GM12878 (cell line): Measurements from ENCODE around the gene CIB4. TPM values are rescaled to one million over a fixed set of nuclear protein-coding genes. Genes with fewer than 3 reads are reported as not detected.

Experiments
- ATAC-seq: fragments of 200-7000 bp; cut with Tn5 transposase; 3 replicates; pipeline ENCODE4 v1.9.1; 2020; ENCODE audit warnings: mild to moderate bottlenecking, moderate library complexity
- BruUV-seq: library from RNA; stranded (reverse); fragments of 400-500 nt; replicated peaks from 2 replicates; lab custom pipeline; 2021; lab: Mats Ljungman, UMichigan
- CTCF ChIA-PET: fragments of 300-600 bp; sonication (Branson Sonifier 250); formaldehyde crosslinking; extraction: SDS; loops from one replicate; lab custom pipeline; 2021; ENCODE audit warnings: inconsistent platforms; lab: Yijun Ruan, JAX
- POLR2A ChIA-PET: fragments of 350-600 bp; formaldehyde crosslinking; extraction: SDS; loops from one replicate; lab custom pipeline; 2021; ENCODE audit warnings: inconsistent platforms; lab: Charles Lee
- RAD21 ChIA-PET: fragments of 300-600 bp; sonication (Branson Sonifier 250); formaldehyde crosslinking; loops from one replicate; lab custom pipeline; 2023; ENCODE audit warnings: antibody characterized with exemption; ENCODE audit not compliant: unreplicated experiment; lab: Charles Lee
- SMC1A ChIA-PET: fragments of 300-600 bp; sonication (Branson Sonifier 250); formaldehyde crosslinking; loops from one replicate; lab custom pipeline; 2023; ENCODE audit not compliant: unreplicated experiment, uncharacterized antibody; lab: Charles Lee
- DNase-seq: peaks from one replicate; pipeline ENCODE4 v3.0.0-alpha.2; 2011; ENCODE audit warnings: low read depth, low spot score
- FAIRE-seq: peaks from 3 replicates; lab custom pipeline; 2011; peaks lifted over from hg19 to GRCh38; lab: Jason Lieb, UNC
- H2AFZ ChIP-seq: 2 replicates; pipeline ENCODE4 v1.6.0; 2011; ENCODE audit warnings: low read depth, low read length, control low read depth; ENCODE audit not compliant: control insufficient read depth
- H3K27ac ChIP-seq: 2 replicates; pipeline ENCODE4 v1.5.1; 2011; ENCODE audit warnings: control low read depth; ENCODE audit not compliant: control insufficient read depth, insufficient read depth
- H3K27me3 ChIP-seq, 2 experiments: replicated peaks in 1 of 2; 2 replicates each; pipeline versions ENCODE4 v1.6.0 to v1.6.1; 2011; ENCODE audit warnings: low read length in 1 of 2; ENCODE audit not compliant: control insufficient read depth in 2 of 2, insufficient read depth in 2 of 2
- H3K36me3 ChIP-seq, 2 experiments: 2 replicates each; pipeline ENCODE4 v1.5.1; 2011; ENCODE audit warnings: low read length in 1 of 2; ENCODE audit not compliant: control insufficient read depth in 2 of 2, insufficient read depth in 2 of 2
- H3K4me1 ChIP-seq: 2 replicates; pipeline ENCODE4 v1.6.1; 2011; ENCODE audit warnings: mild to moderate bottlenecking, low read length, moderate library complexity, mixed read lengths; ENCODE audit not compliant: control insufficient read depth, insufficient read depth
- H3K4me2 ChIP-seq: 2 replicates; pipeline ENCODE4 v1.6.0; 2011; ENCODE audit warnings: control low read depth; ENCODE audit not compliant: control insufficient read depth, insufficient read depth
- H3K4me3 ChIP-seq: fragments of 200-600 bp; sonication (generic); 2 replicates; pipeline ENCODE4 v1.5.1; 2016
- H3K79me2 ChIP-seq: 2 replicates; pipeline ENCODE4 v1.6.0; 2011; ENCODE audit warnings: low read length; ENCODE audit not compliant: control insufficient read depth, insufficient read depth
- H3K9ac ChIP-seq: 2 replicates; pipeline ENCODE4 v1.8.0; 2011; ENCODE audit warnings: low read length, control low read depth, mixed read lengths; ENCODE audit not compliant: control insufficient read depth, insufficient read depth
- H3K9me3 ChIP-seq: replicated peaks from 3 replicates; pipeline ENCODE4 v1.5.1; 2011; ENCODE audit warnings: mild to moderate bottlenecking, low read length; ENCODE audit not compliant: control insufficient read depth, insufficient read depth
- H4K20me1 ChIP-seq: 2 replicates; pipeline ENCODE4 v1.6.0; 2011; ENCODE audit not compliant: control insufficient read depth, insufficient read depth
- ATF3 ChIP-seq: IDR thresholded peaks from 2 replicates; pipeline ENCODE4 v1.6.1; 2011; ENCODE audit warnings: low read depth, mild to moderate bottlenecking, low read length, moderate library complexity, borderline replicate concordance; ENCODE audit errors: extremely low read depth
- BCL11A ChIP-seq: IDR thresholded peaks from 2 replicates; pipeline ENCODE4 v1.6.1; 2011; ENCODE audit warnings: low read depth, low read length
- BHLHE40 ChIP-seq, 2 experiments: fragments of 450-650 bp in 1 of 2; IDR thresholded peaks; 2 replicates each; pipeline ENCODE4 v1.6.1; 2011 to 2017; ENCODE audit warnings: low read depth in 2 of 2, borderline replicate concordance in 1 of 2, improper control_type of control experiment in 1 of 2, low read length in 1 of 2, mild to moderate bottlenecking in 1 of 2
- CHD2 ChIP-seq: IDR thresholded peaks from 2 replicates; pipeline ENCODE4 v1.6.1; 2011; ENCODE audit warnings: low read depth, low read length, improper control_type of control experiment, borderline replicate concordance
- FOXK2 ChIP-seq: fragments of 450-650 bp; IDR thresholded peaks from 2 replicates; pipeline ENCODE4 v1.6.1; 2017; ENCODE audit warnings: mild to moderate bottlenecking, moderate library complexity
- HSF1 ChIP-seq: fragments of 150-350 bp; IDR thresholded peaks from 2 replicates; pipeline ENCODE4 v1.6.1; 2014; ENCODE audit warnings: mild to moderate bottlenecking, low read depth, low read length
- JUNB ChIP-seq: IDR thresholded peaks from 2 replicates; pipeline ENCODE4 v1.6.1; 2016; ENCODE audit warnings: antibody characterized with exemption, mild to moderate bottlenecking
- JUND ChIP-seq: IDR thresholded peaks from 2 replicates; pipeline ENCODE4 v1.6.1; 2012; ENCODE audit warnings: low read depth, mild to moderate bottlenecking, low read length, improper control_type of control experiment, moderate library complexity
- RB1 ChIP-seq: fragments of 450-650 bp; formaldehyde crosslinking; IDR thresholded peaks from 2 replicates; pipeline ENCODE4 v1.6.1; 2017; ENCODE audit warnings: mild to moderate bottlenecking, borderline replicate concordance
- SIX5 ChIP-seq: IDR thresholded peaks from 2 replicates; pipeline ENCODE4 v1.6.1; 2011; ENCODE audit warnings: mild to moderate bottlenecking, low read depth, low read length, moderate library complexity; ENCODE audit not compliant: severe bottlenecking
- SP1 ChIP-seq: IDR thresholded peaks from one replicate; pipeline ENCODE4 v1.6.1; 2011; ENCODE audit warnings: low read depth, low read length
- YY1 ChIP-seq: IDR thresholded peaks from 2 replicates; pipeline ENCODE4 v1.6.1; 2011; ENCODE audit warnings: low read depth, mild to moderate bottlenecking, low read length
- ZNF207 ChIP-seq: fragments of 450-650 bp; IDR thresholded peaks from 2 replicates; pipeline ENCODE4 v1.6.1; 2014; ENCODE audit warnings: antibody characterized with exemption, mild to moderate bottlenecking, borderline replicate concordance
- ZNF592 ChIP-seq: fragments of 450-650 bp; IDR thresholded peaks from 2 replicates; pipeline ENCODE4 v1.6.1; 2017; ENCODE audit warnings: mild to moderate bottlenecking, moderate library complexity
- ZNF622 ChIP-seq: fragments of 450-650 bp; IDR thresholded peaks from 2 replicates; pipeline ENCODE4 v1.6.1; 2017; ENCODE audit warnings: mild to moderate bottlenecking, inconsistent platforms
- WGBS: methylation state at CpG from one replicate; pipeline ENCODE4 v1.1.6; 2016; ENCODE audit warnings: low lambda C conversion rate; ENCODE audit not compliant: insufficient replicate concordance, insufficient coverage; ENCODE audit errors: missing lambda C conversion rate; 5-methylcytosine and 5-hydroxymethylcytosine counted together
- in situ Hi-C: fragments of 300-500 bp; cut with MboI; formaldehyde crosslinking; loops from 9 replicates; pipeline ENCODE4 v1.14.3; 2018; ENCODE audit warnings: mixed read lengths
- intact Hi-C: fragments of 100-400 bp; cut with micrococcal nuclease; formaldehyde crosslinking; loops from one replicate; pipeline ENCODE4 v1.14.2; 2022; ENCODE audit not compliant: unreplicated experiment
- polyA plus RNA-seq, 11 experiments: library from polyadenylated mRNA; depleted of rRNA in 4 of 11; unstranded in 6 of 11; stranded (reverse) in 5 of 11; fragments of >200 nt; fragmentation: Nextera tagmentation in 4 of 11; fragmentation: Illumina TruSeq in 1 of 11; extraction: Ambion mirVana in 4 of 11; extraction: Trizol in 1 of 11; gene quantifications; 1 replicate in 1 of 11; 2 replicates in 10 of 11; pipeline versions ENCODE4 v1.2.1 to v1.2.3, GENCODE V29; 2011 to 2016; ENCODE audit warnings: inconsistent platforms in 2 of 11, missing spikeins in 2 of 11, low read depth in 1 of 11
- total RNA-seq, 4 experiments: library from RNA; depleted of rRNA in 3 of 4; stranded (reverse); fragments of >200 nt in 3 of 4; fragmentation: Illumina TruSeq in 1 of 4; extraction: Trizol in 1 of 4; gene quantifications; 2 replicates each; pipeline versions ENCODE4 v1.2.1 to v1.2.3, GENCODE V29; 2013 to 2021

CIB4 gene
- total and polyA plus RNA-seq, 10 of the 15 experiments (the other 5 are each of a cell fraction or from before 2014, with no cell fraction given): not detected

GRCh38 chr2:26560892-26561291, 80.3 kb downstream of the CIB4 start:
- Histone ChIP-seq H3K4me3 (no peak overlapping the region), H3K4me1 (no peaks in the 10 kb centered on the region), H3K27me3 (peaks cover 9 to 18% of the 10 kb centered on the region in 2 experiments), H2AFZ (no peak overlapping the region), H3K4me2 (no peak overlapping the region), H3K9me3 (no peaks in the 10 kb centered on the region), H3K36me3 (no peaks in the 10 kb centered on the region), H3K79me2 (no peaks in the 10 kb centered on the region), H3K9ac (no peak overlapping the region), H4K20me1 (no peaks in the 10 kb centered on the region), H3K27ac (no peak overlapping the region)
- in situ Hi-C loops (no loop called here), intact Hi-C loops (no loop called here)
- ChIA-PET RAD21 (no interaction called here), POLR2A (no interaction called here), SMC1A (no interaction called here), CTCF (no interaction called here)
- FAIRE-seq (no peak), DNase-seq (no peak), ATAC-seq (no peak)
- TF ChIP-seq HSF1: no peak
- no peak for TF ChIP-seq SIX5
- no peak for TF ChIP-seq ZNF592
- TF ChIP-seq BCL11A: no peak
- TF ChIP-seq BHLHE40 (IDR thresholded peaks at IDR 0.05; ENCODE audit: borderline replicate concordance in 1 of 2, low read depth in 2 of 2, low read length in 1 of 2): no peak
- no peak for TF ChIP-seq ATF3
- TF ChIP-seq FOXK2: no peak
- TF ChIP-seq SP1: no peak
- TF ChIP-seq ZNF622: no peak
- no peak for TF ChIP-seq JUNB
- TF ChIP-seq JUND: no peak
- TF ChIP-seq ZNF207: no peak
- TF ChIP-seq RB1: no peak
- TF ChIP-seq CHD2: no peak
- no peak for TF ChIP-seq YY1
- WGBS: 35% methylated on average over 3 of the region's 3 CpGs
- BruUV-seq: no TSS peak
